ENCODE data around the gene PKP4. TPM values are rescaled to one million over a fixed set of nuclear protein-coding genes. Genes with fewer than 3 reads are reported as not detected.

Gene PKP4
- total and polyA plus RNA-seq, 9 of the 15 experiments (the other 6 are each of a cell fraction or from before 2014, with no cell fraction given), result 24.6 to 99.1 (median 74.0) TPM

DNA sequence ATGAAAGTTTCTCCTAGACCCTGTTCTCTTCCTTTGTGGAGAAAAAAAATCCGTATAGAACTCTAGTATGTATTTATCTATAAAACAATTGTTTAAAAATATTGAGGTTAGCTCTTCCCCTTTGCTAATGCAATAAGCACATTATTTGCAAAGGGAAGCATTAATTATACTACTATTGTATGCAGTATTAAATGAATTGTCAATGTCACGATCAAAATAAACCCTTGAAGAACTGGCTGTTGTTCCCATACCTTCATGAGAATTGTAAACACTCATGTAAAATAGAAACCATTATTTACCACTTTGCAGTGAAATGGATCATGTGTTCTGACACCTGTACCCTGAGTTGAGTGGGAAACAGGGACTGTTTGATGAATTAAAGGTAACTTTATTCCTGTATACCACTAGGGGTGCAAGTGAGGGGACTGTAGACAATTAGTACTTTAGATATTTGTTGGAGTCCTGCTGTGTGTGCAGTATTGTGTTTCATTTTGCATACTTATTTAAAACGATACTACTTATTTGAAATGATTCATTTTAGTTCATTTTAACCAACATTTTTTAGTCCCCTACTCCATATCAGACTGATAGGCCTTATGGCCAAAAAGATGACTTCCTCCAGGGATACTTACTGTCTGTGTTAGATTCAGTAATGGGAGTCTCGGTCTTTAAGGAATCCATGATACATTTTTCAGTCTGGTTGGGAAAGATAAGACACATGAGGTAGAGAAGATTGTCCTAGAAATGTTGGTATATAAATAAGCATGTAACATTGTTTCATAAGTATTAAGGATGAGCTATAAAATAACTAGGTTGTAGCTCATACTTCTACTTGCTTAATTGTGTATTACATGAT is 7.9 kb downstream of the PKP4 start (continued):
- no peak for TF ChIP-seq PRDM10 (IDR thresholded peaks at IDR 0.05; ENCODE audit: partially characterized antibody)
- TF ChIP-seq BRCA1 (IDR thresholded peaks at IDR 0.05), result no peak
- TF ChIP-seq BRCA1 (CRISPR knock-in tag; IDR thresholded peaks at IDR 0.05), result no peak
- TF ChIP-seq, protein P1, sequence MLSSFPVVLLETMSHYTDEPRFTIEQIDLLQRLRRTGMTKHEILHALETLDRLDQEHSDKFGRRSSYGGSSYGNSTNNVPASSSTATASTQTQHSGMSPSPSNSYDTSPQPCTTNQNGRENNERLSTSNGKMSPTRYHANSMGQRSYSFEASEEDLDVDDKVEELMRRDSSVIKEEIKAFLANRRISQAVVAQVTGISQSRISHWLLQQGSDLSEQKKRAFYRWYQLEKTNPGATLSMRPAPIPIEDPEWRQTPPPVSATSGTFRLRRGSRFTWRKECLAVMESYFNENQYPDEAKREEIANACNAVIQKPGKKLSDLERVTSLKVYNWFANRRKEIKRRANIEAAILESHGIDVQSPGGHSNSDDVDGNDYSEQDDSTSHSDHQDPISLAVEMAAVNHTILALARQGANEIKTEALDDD (IDR thresholded peaks at IDR 0.05), result no peak
- TF ChIP-seq, protein P2, sequence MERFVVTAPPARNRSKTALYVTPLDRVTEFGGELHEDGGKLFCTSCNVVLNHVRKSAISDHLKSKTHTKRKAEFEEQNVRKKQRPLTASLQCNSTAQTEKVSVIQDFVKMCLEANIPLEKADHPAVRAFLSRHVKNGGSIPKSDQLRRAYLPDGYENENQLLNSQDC (CRISPR knock-in tag; IDR thresholded peaks at IDR 0.05), result no peak
- no peak for TF ChIP-seq GTF2B (IDR thresholded peaks at IDR 0.05; ENCODE audit: extremely low read depth, insufficient read length)
- TF ChIP-seq, protein P3, sequence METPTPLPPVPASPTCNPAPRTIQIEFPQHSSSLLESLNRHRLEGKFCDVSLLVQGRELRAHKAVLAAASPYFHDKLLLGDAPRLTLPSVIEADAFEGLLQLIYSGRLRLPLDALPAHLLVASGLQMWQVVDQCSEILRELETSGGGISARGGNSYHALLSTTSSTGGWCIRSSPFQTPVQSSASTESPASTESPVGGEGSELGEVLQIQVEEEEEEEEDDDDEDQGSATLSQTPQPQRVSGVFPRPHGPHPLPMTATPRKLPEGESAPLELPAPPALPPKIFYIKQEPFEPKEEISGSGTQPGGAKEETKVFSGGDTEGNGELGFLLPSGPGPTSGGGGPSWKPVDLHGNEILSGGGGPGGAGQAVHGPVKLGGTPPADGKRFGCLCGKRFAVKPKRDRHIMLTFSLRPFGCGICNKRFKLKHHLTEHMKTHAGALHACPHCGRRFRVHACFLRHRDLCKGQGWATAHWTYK (CRISPR knock-in tag; IDR thresholded peaks at IDR 0.05), result no peak
- TF ChIP-seq, protein P4, sequence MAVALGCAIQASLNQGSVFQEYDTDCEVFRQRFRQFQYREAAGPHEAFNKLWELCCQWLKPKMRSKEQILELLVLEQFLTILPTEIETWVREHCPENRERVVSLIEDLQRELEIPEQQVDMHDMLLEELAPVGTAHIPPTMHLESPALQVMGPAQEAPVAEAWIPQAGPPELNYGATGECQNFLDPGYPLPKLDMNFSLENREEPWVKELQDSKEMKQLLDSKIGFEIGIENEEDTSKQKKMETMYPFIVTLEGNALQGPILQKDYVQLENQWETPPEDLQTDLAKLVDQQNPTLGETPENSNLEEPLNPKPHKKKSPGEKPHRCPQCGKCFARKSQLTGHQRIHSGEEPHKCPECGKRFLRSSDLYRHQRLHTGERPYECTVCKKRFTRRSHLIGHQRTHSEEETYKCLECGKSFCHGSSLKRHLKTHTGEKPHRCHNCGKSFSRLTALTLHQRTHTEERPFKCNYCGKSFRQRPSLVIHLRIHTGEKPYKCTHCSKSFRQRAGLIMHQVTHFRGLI (CRISPR knock-in tag; IDR thresholded peaks at IDR 0.05), result no peak
- TF ChIP-seq POLR2H (tag; IDR thresholded peaks at IDR 0.05; ENCODE audit: low read depth), result no peak
- TF ChIP-seq, protein P5, sequence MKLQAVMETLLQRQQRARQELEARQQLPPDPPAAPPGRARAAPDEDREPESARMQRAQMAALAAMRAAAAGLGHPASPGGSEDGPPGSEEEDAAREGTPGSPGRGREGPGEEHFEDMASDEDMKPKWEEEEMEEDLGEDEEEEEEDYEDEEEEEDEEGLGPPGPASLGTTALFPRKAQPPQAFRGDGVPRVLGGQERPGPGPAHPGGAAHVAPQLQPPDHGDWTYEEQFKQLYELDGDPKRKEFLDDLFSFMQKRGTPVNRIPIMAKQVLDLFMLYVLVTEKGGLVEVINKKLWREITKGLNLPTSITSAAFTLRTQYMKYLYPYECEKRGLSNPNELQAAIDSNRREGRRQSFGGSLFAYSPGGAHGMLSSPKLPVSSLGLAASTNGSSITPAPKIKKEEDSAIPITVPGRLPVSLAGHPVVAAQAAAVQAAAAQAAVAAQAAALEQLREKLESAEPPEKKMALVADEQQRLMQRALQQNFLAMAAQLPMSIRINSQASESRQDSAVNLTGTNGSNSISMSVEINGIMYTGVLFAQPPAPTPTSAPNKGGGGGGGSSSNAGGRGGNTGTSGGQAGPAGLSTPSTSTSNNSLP (IDR thresholded peaks at IDR 0.05; ENCODE audit: borderline replicate concordance, low read depth, low read length), result 0 out of 2 replicates have a peak, but pooled peaks have one; percentile 45
- TF ChIP-seq, protein P6, sequence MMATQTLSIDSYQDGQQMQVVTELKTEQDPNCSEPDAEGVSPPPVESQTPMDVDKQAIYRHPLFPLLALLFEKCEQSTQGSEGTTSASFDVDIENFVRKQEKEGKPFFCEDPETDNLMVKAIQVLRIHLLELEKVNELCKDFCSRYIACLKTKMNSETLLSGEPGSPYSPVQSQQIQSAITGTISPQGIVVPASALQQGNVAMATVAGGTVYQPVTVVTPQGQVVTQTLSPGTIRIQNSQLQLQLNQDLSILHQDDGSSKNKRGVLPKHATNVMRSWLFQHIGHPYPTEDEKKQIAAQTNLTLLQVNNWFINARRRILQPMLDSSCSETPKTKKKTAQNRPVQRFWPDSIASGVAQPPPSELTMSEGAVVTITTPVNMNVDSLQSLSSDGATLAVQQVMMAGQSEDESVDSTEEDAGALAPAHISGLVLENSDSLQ (IDR thresholded peaks at IDR 0.05), result no peak
